NCI-H345 treated with DMSO at 0.1 percent for 48 hours (cell line): ENCODE results near the gene ROS1.
"Not testable (repeated sequence)": the region's sequence is repeated elsewhere in the genome, so short reads cannot be mapped to it uniquely, and the experiment has no call there.

Source experiments
- DNase-seq: peaks from one replicate; lab custom pipeline; 2025; ENCODE audit not compliant: unreplicated experiment; lab: John Stamatoyannopoulos, UW

The ROS1 gene

DNA sequence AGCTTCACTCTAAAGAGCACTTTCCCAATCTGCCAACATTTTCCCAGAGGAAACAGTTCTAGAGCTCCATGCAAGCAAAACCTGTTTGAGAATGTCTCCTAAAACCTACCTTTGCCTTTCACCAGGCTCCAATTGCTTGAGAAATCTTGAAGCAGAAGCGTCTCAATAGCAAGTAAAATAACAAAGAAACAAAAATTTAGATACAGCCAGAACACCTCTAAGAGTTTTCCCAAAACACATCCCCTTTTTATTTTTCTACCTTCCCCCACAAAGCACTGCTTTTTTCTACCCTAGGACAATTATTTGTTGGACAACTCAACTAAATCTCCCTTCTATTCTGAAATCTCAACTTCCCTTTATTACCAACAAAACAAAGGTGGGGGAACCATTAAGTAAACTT, 156.8 kb downstream of the ROS1 start:
- no peak for DNase-seq

GRCh38 chr6:117267766-117268534, 157.8 kb downstream of the ROS1 start:
- no peak for DNase-seq

DNA sequence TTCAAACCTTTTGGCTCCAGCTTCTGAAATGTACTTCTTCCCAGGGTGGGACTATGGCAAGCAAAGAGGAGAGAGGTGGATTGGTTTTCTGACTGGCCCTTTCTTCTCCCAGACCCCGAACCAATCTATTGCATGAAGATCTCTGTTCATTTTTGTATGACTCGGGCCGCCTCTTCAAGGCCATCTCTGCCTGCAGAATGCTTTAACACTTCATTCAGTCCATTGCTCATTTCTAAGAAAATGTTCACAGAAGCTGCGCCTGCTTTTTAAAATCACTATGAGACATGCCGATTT, 158.7 kb downstream of the ROS1 start:
- no peak for DNase-seq

- no peak for DNase-seq
Measured at GRCh38 chr6:117266257-117267053, 159.3 kb downstream of the ROS1 start.

GRCh38 chr6:117265410-117266256, 160.1 kb downstream of the ROS1 start, which contains the start of gene VGLL2:
Gene VGLL2 (plus strand): TSS chr6:117265558. CDS start chr6:117265764, 206 bp downstream.
- peak; percentile 14 for DNase-seq

GRCh38 chr6:117264692-117265409, 160.9 kb downstream of the ROS1 start:
- DNase-seq: no peak

GRCh38 chr6:117264369-117264691, 161.4 kb downstream of the ROS1 start:
- DNase-seq: no peak

DNA sequence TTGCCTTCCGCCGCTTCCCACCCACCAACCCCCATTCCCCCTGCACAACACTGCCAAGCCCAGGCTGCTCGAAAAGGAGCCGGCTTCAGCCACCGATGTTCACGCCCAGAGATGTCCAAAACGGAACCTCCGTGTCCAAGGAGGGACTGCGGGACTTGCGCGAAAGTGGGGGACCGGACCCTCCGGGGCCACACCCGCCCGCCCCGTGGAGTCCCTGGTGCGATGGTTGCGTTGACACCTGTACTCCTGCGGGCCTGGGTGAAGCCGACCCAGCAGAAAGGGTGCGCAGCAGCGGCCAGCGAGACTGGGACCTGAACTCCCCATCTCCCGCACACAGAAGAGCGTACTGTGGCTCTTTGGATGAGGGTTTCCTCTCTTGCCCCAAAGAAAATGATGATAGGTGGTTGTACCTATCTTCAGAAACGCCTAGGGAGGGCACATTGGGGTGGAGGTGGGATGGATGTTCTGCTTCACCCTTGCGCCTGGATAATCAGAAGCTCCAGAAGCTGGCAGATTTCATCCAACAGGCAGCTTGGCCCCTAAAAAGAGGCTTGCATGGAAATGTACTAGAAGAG, 162.3 kb downstream of the ROS1 start:
- DNase-seq: no peak

- DNase-seq: no peak
Measured at GRCh38 chr6:117262799-117263198, 162.9 kb downstream of the ROS1 start.

GRCh38 chr6:117253785-117254184, 172.0 kb downstream of the ROS1 start:
- no peak for DNase-seq

- not testable (repeated sequence) for DNase-seq
Measured at GRCh38 chr6:117244979-117245378, 180.8 kb downstream of the ROS1 start.

- DNase-seq: not testable (repeated sequence)
Measured at GRCh38 chr6:117244571-117244970, 181.2 kb downstream of the ROS1 start.
